LNCaP clone FGC (cell line): ENCODE data around the gene ABHD2.

Experiments used
- DNase-seq: peaks from one replicate; pipeline ENCODE4 v3.0.0-alpha.2; 2011; ENCODE audit warnings: low read depth
- H3K4me3 ChIP-seq: 2 replicates; pipeline ENCODE4 v1.5.1; 2011; ENCODE audit warnings: mild to moderate bottlenecking, low read depth, low read length, control low read depth
- CTCF ChIP-seq: IDR thresholded peaks from 2 replicates; pipeline ENCODE4 v1.5.1; 2012; ENCODE audit warnings: mild to moderate bottlenecking; ENCODE audit not compliant: control insufficient read depth, insufficient read depth; ENCODE audit errors: extremely low read depth

Gene ABHD2

GRCh38 chr15:89184357-89184756 lies 96.1 kb downstream of the ABHD2 start:
- H3K4me3 ChIP-seq = no peak overlapping the region
- no peak for DNase-seq
- no peak for TF ChIP-seq CTCF

- H3K4me3 ChIP-seq = no peak overlapping the region
- DNase-seq = no peak
- no peak for TF ChIP-seq CTCF
These were observed 96.8 kb downstream of the ABHD2 start for GRCh38 chr15:89184886-89185526.

- no peak overlapping the region for H3K4me3 ChIP-seq
- no peak for DNase-seq
- TF ChIP-seq CTCF = no peak
These were observed 98.5 kb downstream of the ABHD2 start for GRCh38 chr15:89186803-89187202.

- no peak for TF ChIP-seq CTCF
- H3K4me3 ChIP-seq = no peak overlapping the region
- DNase-seq = no peak
These were observed 99.2 kb downstream of the ABHD2 start for GRCh38 chr15:89187301-89187985.

GRCh38 chr15:89187986-89188514 lies 99.8 kb downstream of the ABHD2 start:
- DNase-seq = no peak
- TF ChIP-seq CTCF = no peak
- H3K4me3 ChIP-seq = no peak overlapping the region

- DNase-seq = no peak
- TF ChIP-seq CTCF = no peak
- H3K4me3 ChIP-seq = no peak overlapping the region
These were observed 103.9 kb downstream of the ABHD2 start for GRCh38 chr15:89192136-89192535.
